Type B pancreatic cell (in vitro differentiated cells): ENCODE results near the gene MXRA7. TPM values are rescaled to one million over a fixed set of nuclear protein-coding genes. Genes with fewer than 3 reads are reported as not detected.

Source experiments
- DNase-seq: peaks from one replicate; pipeline ENCODE4 v3.0.0; 2021; ENCODE audit warnings: mixed read lengths; ENCODE audit not compliant: unreplicated experiment; ENCODE audit errors: extremely low spot score
- H3K27ac Mint-ChIP-seq: 2 replicates; pipeline ENCODE4 v1.8.0; 2021; ENCODE audit warnings: mild to moderate bottlenecking, mixed read lengths
- H3K27me3 Mint-ChIP-seq: 2 replicates; pipeline ENCODE4 v1.8.0; 2021; ENCODE audit warnings: mixed read lengths
- H3K36me3 Mint-ChIP-seq: 2 replicates; pipeline ENCODE4 v1.8.0; 2021; ENCODE audit warnings: mixed read lengths
- H3K4me1 Mint-ChIP-seq: one replicate; pipeline ENCODE4 v1.8.0; 2021; ENCODE audit warnings: mixed read lengths; ENCODE audit not compliant: unreplicated experiment
- H3K4me3 Mint-ChIP-seq: 2 replicates; pipeline ENCODE4 v1.8.0; 2021; ENCODE audit warnings: mild to moderate bottlenecking, mixed read lengths
- H3K9me3 Mint-ChIP-seq: 2 replicates; pipeline ENCODE4 v1.8.0; 2021; ENCODE audit warnings: mixed read lengths
- CTCF ChIP-seq: fragments of 200-600 bp; sonication (generic); conservative IDR thresholded peaks from 2 replicates; pipeline ENCODE4 v1.5.0; 2021; ENCODE audit warnings: antibody characterized with exemption, mild to moderate bottlenecking
- total RNA-seq: library from RNA; stranded (reverse); gene quantifications from 2 replicates; pipeline ENCODE4 v1.2.1, GENCODE V29; 2021; ENCODE audit warnings: low replicate concordance

The MXRA7 gene
- total RNA-seq, 1 donor from 2014 or later = 75.0 TPM

GRCh38 chr17:76709077-76709950 is 1.5 kb downstream of the MXRA7 start:
- Mint-ChIP-seq H3K4me1 (peaks cover 42% of the 10 kb centered on the region), H3K4me3 (peak overlapping the region; percentile 93), H3K9me3 (no peaks in the 10 kb centered on the region), H3K36me3 (peaks cover 4% of the 10 kb centered on the region), H3K27me3 (no peaks in the 10 kb centered on the region), H3K27ac (peak overlapping the region; percentile 90)
- no peak for DNase-seq
- TF ChIP-seq CTCF = no peak

GRCh38 chr17:76707985-76708807 is 2.6 kb downstream of the MXRA7 start:
- H3K36me3 Mint-ChIP-seq = peaks cover 4% of the 10 kb centered on the region
- no peaks in the 10 kb centered on the region for H3K9me3 Mint-ChIP-seq
- DNase-seq = no peak
- TF ChIP-seq CTCF = peak; percentile 69
- peak overlapping the region; percentile 69 for H3K4me3 Mint-ChIP-seq
- no peaks in the 10 kb centered on the region for H3K27me3 Mint-ChIP-seq
- peak overlapping the region; percentile 90 for H3K27ac Mint-ChIP-seq
- H3K4me1 Mint-ChIP-seq = peaks cover 42% of the 10 kb centered on the region

- no peak for DNase-seq
- no peak overlapping the region for H3K4me3 Mint-ChIP-seq
- H3K27ac Mint-ChIP-seq = no peak overlapping the region
- H3K36me3 Mint-ChIP-seq = peaks cover 4% of the 10 kb centered on the region
- TF ChIP-seq CTCF = no peak
- peaks cover 50% of the 10 kb centered on the region for H3K4me1 Mint-ChIP-seq
- no peaks in the 10 kb centered on the region for H3K27me3 Mint-ChIP-seq
- H3K9me3 Mint-ChIP-seq = no peaks in the 10 kb centered on the region
Measured at GRCh38 chr17:76706817-76707216, 3.9 kb downstream of the MXRA7 start.

GRCh38 chr17:76704805-76705204 is 6.0 kb downstream of the MXRA7 start:
- Mint-ChIP-seq H3K27me3 (no peaks in the 10 kb centered on the region), H3K27ac (no peak overlapping the region), H3K36me3 (peaks cover 4% of the 10 kb centered on the region), H3K9me3 (no peaks in the 10 kb centered on the region), H3K4me3 (no peak overlapping the region), H3K4me1 (peaks cover 58% of the 10 kb centered on the region)
- no peak for DNase-seq
- no peak for TF ChIP-seq CTCF

- Mint-ChIP-seq H3K27me3 (no peaks in the 10 kb centered on the region), H3K4me3 (no peak overlapping the region), H3K9me3 (no peaks in the 10 kb centered on the region), H3K36me3 (peaks cover 4% of the 10 kb centered on the region), H3K4me1 (peaks cover 41% of the 10 kb centered on the region), H3K27ac (no peak overlapping the region)
- DNase-seq = no peak
- TF ChIP-seq CTCF = no peak
Measured at GRCh38 chr17:76702941-76703637, 7.7 kb downstream of the MXRA7 start.
